GM12865 (cell line): ENCODE measurements around the gene EPHB1.

Experiments used
- DNase-seq: peaks from one replicate; pipeline ENCODE4 v3.0.0; 2010; ENCODE audit warnings: low read depth
- H3K4me3 ChIP-seq: 2 replicates; pipeline ENCODE4 v1.5.1; 2011; ENCODE audit warnings: mild to moderate bottlenecking, low read depth, low read length, control low read depth
- CTCF ChIP-seq: IDR thresholded peaks from 2 replicates; pipeline ENCODE4 v1.5.1; 2011; ENCODE audit warnings: low read length, control low read depth, low read depth, inconsistent platforms; ENCODE audit not compliant: insufficient read depth; ENCODE audit errors: missing control alignments

EPHB1 gene

GRCh38 chr3:134852893-134853351 lies 57.9 kb downstream of the EPHB1 start:
- no peak overlapping the region for H3K4me3 ChIP-seq
- DNase-seq: peak; percentile 83
- no peak for TF ChIP-seq CTCF

GRCh38 chr3:134854254-134854653 lies 59.2 kb downstream of the EPHB1 start:
- no peak for DNase-seq
- H3K4me3 ChIP-seq: no peak overlapping the region

GRCh38 chr3:134857356-134857755 lies 62.3 kb downstream of the EPHB1 start:
- no peak overlapping the region for H3K4me3 ChIP-seq
- no peak for TF ChIP-seq CTCF
- no peak for DNase-seq

More at GRCh38 chr3:134854254-134854653, 59.2 kb downstream of the EPHB1 start:
- TF ChIP-seq CTCF: no peak

GRCh38 chr3:134857776-134858362 lies 62.8 kb downstream of the EPHB1 start:
- no peak for DNase-seq
- no peak for TF ChIP-seq CTCF
- no peak overlapping the region for H3K4me3 ChIP-seq

GRCh38 chr3:134858441-134859035 lies 63.5 kb downstream of the EPHB1 start:
- no peak for TF ChIP-seq CTCF
- H3K4me3 ChIP-seq: no peak overlapping the region
- DNase-seq: no peak

- TF ChIP-seq CTCF: no peak
- H3K4me3 ChIP-seq: no peak overlapping the region
- no peak for DNase-seq
These were observed 64.3 kb downstream of the EPHB1 start for GRCh38 chr3:134859341-134859740.

GRCh38 chr3:134860141-134860540 lies 65.1 kb downstream of the EPHB1 start:
- no peak for TF ChIP-seq CTCF
- no peak for DNase-seq
- H3K4me3 ChIP-seq: no peak overlapping the region
